HG03565 (cell line): Measurements from ENCODE around the gene NISCH.
"Not testable (repeated sequence)": the region's sequence is repeated elsewhere in the genome, so short reads cannot be mapped to it uniquely, and the experiment has no call there.

Experiments used
- ATAC-seq: cut with Tn5 transposase; IDR thresholded peaks from one replicate; pipeline ENCODE4 v1.9.1; 2021; ENCODE audit warnings: mild to moderate bottlenecking, moderate library complexity; ENCODE audit not compliant: unreplicated experiment

NISCH gene

DNA sequence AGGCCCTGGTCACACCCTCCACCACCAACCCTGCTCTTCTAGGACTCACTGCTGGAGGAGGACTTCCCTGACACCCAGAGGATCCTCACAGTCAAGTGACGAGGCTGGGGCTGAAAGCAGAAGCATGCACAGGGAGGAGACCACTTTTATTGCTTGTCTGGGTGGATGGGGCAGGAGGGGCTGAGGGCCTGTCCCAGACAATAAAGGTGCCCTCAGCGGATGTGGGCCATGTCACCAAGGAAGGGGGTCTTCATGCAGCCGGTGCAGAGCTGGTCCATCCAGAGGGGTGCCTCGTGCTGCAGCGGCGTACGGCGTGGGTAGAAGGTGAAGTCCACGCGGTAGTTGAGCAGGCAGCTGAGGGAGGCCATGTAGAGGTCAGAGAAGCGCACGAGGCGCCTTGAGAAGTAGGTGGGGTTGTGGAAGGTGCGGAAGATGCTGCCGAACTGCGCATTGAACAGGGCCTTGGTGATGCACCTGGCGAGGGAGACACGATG lies 68.9 kb downstream of the NISCH start:
- ATAC-seq: no peak

DNA sequence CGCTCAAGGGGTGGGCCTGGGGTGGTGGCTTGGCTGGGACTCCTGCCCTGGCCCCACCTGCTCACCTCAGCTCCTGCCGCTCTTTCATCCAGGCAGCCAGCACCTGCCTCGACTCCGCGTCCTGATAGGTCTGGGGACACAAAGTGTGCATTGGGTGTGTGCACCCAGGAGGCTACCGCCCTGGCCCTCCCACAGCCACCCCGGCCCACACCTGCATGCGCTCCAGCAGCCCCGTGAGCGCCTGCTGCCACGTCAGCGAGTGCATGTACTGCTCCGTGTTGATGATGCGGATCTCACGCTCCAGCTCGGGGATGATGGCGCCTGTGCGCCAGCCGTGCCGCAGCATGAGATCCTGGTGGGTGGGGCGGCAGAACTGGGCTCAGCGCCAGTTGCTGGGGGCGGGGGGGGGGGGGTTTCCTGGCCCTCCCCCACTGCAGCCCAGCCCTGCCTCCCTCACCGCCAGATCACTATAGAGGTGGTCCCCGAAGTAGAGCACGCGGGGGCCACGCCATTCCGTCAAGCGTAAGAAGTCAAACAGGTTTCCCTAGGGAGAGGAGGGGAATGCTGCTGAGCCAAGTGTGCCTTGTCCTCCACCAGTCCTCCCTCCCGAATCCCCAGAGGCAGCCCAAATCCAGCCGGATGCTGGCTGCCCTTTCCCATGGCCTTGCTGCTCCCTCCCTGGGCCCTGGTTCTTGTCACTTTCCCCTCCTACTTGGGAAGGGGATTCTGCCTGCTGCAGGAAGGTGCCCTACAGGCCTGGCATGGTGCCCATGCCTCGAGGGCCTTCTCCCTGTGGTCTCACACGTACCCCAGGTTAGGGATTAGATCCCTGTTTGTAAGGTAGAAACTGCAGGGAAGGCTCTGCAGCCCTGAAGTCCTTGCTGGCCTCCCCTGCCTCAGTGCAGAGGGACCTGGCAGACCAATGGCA lies 69.6 kb downstream of the NISCH start:
- no peak for ATAC-seq

DNA sequence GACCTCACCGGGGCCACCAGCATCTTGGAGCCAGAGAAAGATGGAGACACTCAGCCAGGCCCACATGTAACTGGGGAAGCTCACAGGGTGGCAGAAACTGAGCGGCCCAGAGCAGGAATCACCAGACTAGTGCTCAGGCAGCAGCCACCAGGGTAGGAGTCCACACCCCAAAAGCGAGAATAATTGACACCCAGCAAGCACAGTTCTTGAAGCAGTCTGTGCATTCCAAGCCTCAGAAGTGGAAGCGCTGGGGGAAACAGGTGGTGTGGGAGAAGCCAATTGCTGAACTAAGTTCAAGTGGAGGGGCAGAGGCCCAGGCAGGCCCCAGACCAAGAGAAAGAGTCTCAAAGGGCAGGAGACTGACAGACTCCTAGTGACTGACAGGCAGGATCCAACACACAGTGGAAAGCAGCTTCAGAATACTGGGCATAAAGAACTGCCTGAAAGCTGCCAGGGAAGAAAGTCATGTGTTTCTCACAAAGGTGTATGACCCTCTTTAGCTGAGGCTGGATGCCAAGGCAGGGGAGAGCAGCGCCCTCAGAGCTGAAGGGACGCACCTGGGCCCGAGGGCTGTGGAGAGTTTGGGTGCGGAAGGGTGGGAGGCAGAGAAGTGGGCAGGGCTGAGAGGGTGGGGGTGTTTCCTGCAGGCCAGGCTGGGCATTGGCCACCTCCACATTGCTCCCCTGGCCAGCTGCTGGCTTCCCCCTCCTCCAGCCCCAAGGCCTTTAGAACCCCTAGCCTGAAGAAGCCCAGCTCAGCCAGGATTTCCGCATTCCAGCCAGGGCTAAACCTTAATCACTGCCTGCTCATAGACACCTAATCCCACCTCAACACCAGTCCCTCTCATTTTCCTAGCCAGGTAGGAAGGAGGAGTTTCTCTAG lies 70.5 kb downstream of the NISCH start:
- ATAC-seq: no peak

DNA sequence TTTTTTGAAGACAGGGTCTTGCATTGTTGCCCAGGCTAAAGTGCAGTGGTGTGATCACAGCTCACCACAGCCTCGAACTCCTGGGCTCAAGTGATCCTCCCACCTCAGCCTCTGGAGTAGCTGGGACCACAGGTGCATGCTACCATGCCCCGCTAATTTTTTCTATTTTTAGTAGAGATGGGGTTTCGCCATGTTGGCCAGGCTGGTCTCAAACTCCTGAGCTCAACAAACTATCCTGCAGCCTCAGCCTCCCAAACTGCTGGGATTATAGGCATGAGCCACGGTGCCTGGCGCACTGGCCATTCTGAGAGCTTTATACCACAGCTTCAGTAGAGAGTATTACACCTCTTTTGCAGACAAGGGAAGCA lies 71.3 kb downstream of the NISCH start:
- not testable (repeated sequence) for ATAC-seq

DNA sequence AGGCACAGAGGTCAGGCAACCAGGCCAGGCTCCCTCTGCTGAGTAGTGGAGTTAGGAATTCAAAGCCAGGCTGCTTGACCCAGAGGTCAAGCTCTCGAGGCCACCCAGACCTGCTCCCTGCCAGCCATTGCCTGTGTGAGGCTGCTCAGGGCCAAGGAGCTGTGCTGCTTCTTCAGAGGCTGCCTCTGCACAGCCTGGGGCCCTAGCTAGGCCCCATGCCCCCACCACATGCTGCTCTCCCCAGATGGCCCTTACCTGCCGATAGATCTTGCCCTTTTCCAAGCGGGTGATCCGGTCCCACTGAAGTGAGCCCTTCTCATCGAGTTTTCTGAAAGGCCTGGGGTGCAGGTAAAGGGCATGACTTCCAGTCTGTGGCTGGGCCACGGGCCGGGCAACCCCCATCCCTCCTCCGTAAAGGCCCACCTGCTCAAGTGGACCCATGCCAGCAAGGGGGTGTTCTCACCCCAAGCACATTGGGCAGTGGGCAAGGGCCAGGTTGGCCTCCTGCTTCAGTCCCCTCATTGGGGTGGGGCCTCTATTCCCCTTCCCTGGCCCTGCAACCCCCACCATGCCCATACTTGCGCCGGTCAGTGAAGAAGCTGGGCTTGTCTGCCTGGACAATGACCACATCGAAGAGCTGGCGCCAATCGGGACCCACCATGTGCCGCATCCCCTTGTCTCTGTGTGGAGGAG lies 71.8 kb downstream of the NISCH start:
- ATAC-seq: no peak

DNA sequence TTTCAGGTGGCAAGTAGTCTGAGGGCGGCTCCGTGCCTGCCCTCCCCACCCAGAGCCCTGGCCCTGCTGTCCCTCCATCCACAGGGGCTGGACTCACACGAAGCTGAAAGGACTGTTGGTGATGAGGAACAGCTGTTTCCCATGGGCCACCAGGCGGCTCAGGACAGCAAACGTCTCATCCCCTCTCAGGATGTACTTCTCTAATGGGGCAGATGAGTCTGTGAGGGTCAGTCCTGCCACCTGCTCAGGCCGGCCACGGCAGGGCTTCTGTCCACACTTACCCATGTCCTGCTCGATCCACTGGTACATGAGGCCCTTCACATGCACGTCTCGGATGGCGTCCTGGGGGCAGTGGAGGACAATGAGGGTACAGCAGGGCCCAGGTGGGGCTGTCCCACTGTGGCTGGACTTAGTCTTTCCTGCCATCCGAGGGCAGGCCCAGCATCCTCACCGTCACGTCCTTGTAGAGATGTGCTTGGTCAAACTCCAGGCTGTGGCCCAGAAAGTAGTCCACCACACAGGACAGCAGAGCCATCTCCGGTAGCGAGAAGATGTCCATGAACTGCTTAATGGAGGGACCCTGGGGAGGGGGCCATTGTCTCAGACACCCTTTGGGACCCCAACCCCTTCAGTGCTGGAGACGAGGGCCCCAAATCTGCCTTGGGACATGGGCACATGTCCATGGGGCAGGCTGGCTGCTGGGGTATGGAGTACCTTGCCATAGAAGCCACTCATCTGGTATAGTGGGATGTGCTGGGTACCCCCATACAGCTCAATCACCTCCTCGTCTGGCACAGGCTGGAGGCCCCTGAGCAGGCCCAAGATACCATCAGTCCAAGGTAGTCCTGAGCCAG lies 72.6 kb downstream of the NISCH start:
- no peak for ATAC-seq

DNA sequence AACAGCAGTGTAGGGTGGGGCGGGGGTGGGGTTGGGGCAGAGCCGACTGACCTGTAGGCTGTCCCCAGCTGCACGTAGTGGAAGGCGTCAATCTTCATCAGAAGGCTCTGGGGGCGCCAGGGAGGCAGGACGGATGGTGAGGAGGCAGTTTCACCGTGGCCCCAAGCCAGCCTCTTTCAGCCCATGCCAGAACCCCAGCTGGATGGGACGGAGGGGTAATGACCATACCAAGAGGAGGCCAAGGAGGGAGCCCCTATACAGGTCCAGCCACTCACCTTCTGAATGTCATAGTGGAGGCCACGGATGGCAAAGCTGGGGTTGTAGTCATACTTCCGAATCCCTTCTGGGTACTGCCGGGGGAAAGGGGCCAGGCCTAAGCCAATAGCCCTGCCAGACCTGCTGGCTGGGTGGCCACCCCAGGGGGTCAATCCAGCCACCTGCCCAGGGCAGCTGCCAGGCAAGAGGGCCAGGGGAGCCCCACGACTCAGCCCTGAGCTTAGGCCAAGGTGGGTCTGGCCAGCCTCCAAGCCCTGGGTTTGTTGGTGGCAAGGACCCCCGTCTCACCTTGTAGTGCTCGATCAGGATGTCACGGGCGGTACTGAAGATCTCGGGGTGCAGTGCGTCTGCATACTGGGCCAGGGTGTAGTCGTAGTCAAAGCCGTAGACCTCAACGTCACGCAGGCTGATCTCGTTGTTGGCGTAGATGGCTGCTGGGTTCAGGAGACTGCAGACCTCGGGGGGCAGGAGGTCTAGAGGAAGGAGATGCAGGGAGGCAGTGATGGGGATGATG lies 73.4 kb downstream of the NISCH start:
- no peak for ATAC-seq

DNA sequence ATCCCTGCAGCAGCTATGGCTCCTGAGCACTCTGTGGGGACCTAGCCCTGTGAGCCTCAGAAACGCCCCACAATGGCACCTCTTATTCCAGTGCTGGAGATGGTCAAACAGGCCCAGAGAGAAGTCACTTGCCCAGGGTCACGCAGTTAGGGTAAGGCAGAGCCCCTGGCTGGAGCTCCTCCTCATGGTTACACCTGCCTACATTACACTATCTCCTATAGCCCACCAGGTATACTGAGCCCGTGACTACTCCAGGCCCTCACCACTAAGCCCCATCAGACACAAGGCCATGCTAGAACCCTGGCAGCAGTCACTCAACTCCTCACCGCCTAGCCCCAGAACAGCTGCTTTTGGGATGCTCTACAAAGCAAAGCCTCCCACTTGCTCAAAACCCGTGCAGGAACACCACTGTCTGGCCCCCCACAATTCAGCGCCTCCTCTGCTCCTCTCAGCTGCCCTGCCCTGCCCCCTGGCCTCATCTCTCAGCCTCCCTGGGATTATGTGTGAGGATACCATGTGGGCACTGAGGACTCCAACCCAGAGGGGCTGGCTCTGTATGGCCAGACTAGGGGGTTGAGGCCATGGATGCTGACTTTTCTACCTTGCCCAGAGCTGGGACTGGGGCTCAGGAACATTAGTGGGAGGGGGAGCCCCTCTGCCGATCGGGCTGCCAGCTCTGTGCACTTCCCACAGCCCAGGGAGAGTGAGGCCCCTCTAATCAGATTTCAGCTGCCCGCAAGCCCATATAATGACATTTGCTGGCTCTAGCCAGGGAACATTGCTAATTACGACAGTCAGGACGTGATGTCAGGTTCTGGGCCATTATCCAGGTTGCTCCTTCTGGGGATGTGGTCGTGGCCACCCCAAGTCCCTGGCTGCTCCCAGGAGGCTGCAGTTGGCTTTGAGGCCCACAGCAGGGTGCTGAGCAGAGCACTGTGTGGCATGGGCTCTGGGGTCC lies 74.3 kb downstream of the NISCH start:
- no peak for ATAC-seq

DNA sequence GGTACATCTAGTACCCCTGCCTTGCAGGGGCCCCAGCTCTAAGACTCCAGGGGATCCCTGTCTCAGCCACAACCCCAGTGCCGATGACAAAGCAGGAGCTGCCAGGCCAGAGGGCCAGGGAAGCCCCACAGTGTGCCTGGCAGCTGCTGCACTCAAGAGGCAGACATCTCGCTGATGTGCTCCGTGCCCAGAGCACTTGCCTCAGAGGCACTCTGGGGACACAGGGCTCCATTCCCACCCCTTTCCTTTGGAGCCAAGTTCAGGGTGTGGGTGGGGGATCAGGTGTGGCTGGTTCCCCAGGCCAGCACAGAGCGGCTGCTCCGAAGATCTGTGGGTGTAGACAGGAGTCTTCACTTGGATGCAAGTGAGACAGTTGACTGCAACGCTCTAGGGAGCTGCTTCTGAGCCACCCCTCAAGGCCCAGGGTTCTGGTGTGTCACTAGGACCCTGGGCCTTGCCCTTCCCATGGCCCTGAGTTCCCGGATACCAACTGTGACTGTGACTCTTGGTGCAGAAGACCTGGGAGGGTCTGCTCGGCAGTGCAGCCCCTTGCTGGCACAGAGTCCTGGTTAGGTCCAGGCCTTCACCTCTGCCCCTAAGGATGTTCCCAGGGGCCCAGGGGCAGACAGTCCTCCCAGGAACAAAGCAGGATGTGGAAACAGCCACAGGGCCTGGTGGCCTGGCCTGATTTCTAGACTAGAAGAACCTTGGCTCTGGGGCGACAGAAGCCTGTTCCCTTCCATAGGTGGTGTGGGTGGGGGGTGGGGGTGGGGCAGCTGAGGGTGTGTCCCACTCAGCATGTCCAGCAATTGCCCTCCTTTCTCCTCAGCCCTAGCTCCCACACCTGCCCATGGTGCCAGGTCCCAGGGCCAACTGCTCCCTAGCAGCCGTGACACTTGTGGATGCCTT lies 75.8 kb downstream of the NISCH start:
- no peak for ATAC-seq

DNA sequence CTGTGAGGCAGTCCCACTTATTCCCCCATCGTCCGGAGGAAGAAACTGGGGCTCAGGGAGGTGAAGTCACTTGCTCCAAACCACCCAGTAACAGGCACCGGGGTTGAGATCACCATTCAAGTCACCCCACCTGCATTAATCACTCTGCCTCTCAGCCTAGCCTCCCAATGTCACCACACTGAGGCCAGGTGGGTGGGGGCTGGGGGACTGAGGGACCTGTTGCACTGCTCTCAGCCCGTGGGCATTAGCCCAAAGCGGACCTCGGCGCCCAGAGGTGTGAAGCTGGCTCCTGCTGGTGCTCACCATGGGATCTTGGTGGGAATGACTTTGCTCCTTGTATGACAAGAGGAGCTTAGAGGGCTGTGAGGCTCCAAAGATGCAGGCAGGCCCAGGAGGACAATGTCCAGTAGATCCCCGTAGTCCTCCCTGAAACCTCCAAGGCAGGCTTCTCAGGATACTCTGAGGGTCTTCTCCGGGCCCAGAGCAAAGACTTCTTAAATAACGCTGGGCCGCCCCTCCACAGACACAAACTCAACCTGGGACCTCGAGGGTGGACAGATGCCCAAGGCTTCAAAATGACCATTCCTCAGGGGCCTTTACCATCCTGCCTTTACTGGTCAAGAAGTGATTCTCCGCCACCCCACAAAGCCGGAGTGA lies 76.6 kb downstream of the NISCH start:
- no peak for ATAC-seq

DNA sequence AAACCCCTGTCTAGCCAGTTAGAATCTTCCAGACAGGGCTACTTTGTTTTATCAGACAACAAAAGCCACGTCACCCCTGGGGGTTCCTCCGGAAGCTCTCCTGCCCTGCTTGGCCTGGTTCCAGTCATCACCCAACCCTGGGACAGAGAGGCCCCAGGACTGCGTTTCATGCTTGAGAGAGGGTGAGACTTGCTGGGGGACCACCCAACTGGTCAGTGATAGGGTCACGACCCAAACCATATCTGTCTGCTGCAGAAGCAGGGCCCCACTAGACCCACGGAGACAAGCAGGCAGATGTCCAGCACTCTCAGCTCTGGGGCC lies 77.1 kb downstream of the NISCH start:
- ATAC-seq: no peak

DNA sequence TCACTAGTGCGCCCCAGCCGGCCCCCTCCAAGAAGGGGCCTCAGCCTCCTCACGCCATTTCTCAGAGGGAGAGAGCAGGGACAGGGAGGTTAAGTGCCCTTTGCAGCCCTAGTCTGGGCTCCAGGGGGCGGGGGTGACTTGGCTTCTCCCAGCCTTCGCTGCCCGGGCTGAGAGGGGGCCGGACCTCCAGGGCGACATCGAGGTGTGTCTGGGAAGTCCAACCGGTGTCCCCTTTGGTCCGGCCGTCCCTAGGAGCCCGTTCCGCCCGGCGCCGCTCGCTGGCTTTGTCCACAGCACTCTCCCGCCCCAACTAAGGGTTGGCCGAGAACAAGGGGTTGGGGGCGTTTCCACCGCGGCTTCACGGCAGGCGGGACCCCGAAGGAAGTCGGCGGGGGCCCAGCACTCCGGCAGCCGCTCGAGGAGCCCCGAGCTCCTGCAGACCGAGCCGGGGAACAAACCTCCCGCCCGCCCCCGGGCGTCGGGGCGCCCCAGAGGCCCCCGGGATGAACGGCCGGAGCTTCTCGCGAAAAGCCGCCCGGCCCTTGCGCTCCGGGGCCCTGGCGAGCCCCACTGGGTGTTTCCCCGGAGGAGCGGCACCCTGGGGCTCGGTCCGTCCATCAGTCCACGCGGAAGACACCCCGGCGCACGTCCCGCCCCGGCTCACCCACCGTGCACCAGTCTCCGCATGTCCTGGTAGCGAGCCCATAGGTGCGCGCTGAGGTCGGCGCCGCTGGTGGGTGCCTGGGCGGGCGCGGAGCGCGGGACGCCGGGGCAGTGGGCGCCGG lies 77.6 kb downstream of the NISCH start:
- ATAC-seq: no peak

DNA sequence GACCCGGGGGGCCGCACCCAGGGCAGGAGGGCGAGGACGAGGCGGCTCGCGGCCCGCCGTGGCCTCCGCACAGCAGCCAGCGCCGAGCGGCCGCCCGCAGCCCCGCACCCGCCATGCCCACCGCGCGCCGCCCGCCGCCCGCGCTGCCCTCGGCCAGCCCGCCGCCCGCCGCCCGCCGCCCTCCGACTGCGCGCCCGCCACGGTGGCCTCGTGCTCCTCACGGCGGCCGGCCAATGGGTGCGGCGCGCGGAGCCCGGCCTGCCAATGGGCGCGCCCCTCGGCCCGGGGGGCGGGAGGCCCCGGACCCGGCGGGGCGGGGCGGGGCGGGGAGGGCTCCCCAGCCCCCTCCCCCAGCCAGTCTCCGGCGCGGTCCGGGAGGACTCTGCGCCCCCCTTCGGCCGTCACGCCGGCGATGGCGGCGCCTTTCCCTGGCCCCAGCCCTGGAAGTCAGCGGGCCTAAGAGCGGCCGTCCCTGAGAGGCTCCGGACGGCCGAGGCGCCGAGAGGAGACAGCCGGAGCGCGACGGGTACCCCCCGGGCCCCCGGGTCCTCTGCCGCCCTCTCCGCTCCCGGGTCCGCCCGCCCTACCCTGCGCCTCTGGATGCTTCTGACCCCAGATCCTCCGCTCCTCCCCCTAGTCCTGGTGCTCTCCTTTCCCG lies 78.3 kb downstream of the NISCH start, which contains the start of gene NT5DC2:
Gene NT5DC2 (minus strand): TSS at position 235 of the 658 bp plus-strand sequence. CDS start 120 bp downstream, at position 115.
- no peak for ATAC-seq

DNA sequence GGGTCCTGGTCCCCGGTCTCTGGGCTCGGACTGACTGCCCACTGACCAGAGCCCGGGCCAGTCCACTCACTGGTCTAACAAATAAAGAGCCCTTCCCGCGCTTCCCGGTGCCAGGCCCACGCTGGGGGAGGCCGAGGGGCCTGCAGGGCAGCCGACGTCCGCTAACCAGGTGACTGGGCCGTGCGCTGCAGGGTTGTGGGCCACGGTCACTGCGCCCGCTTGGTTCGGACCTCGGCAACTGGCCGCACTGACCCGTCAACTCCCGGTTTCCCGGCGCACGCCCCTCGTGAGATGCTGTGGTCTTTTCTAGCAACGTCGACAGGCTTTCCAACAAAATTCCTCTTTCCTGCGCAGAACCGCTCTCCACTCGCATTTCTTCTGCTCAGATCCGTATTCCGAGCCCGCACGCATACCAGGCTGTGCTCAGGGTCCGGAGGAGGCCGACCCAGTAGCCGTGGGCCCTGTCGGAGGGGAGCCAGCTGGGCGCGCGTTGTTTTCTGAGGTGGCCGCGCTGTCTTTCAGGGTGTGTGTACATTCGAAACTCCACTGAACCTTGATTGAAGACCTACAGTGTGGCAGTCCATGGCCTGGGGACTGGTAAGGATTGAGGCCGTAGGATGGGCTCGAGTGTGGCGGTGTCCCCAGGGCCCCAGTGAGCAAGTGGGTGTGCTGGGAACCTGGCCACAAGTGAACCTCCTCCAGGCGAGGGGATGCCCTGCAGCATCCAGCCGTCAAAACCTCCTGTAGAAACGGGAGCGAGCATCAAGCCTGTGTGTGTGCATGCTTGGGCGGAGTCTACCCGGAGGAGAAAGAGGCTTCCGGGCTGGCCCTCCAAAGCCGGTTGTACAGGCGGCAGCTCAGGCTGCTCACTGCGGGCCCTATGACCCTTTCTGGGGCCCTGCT lies 79.1 kb downstream of the NISCH start:
- no peak for ATAC-seq
